GM12878 (cell line): ENCODE data around the gene FOXP1. TPM values are rescaled to one million over a fixed set of nuclear protein-coding genes. Genes with fewer than 3 reads are reported as not detected.

ENCODE experiments used
- ATAC-seq: fragments of 200-7000 bp; cut with Tn5 transposase; 3 replicates; pipeline ENCODE4 v1.9.1; 2020; ENCODE audit warnings: mild to moderate bottlenecking, moderate library complexity
- BruUV-seq: library from RNA; stranded (reverse); fragments of 400-500 nt; replicated peaks from 2 replicates; lab custom pipeline; 2021; lab: Mats Ljungman, UMichigan
- CTCF ChIA-PET: fragments of 300-600 bp; sonication (Branson Sonifier 250); formaldehyde crosslinking; extraction: SDS; loops from one replicate; lab custom pipeline; 2021; ENCODE audit warnings: inconsistent platforms; lab: Yijun Ruan, JAX
- POLR2A ChIA-PET: fragments of 350-600 bp; formaldehyde crosslinking; extraction: SDS; loops from one replicate; lab custom pipeline; 2021; ENCODE audit warnings: inconsistent platforms; lab: Charles Lee
- RAD21 ChIA-PET: fragments of 300-600 bp; sonication (Branson Sonifier 250); formaldehyde crosslinking; loops from one replicate; lab custom pipeline; 2023; ENCODE audit warnings: antibody characterized with exemption; ENCODE audit not compliant: unreplicated experiment; lab: Charles Lee
- SMC1A ChIA-PET: fragments of 300-600 bp; sonication (Branson Sonifier 250); formaldehyde crosslinking; loops from one replicate; lab custom pipeline; 2023; ENCODE audit not compliant: unreplicated experiment, uncharacterized antibody; lab: Charles Lee
- DNase-seq: peaks from one replicate; pipeline ENCODE4 v3.0.0-alpha.2; 2011; ENCODE audit warnings: low read depth, low spot score
- FAIRE-seq: peaks from 3 replicates; lab custom pipeline; 2011; peaks lifted over from hg19 to GRCh38; lab: Jason Lieb, UNC
- H2AFZ ChIP-seq: 2 replicates; pipeline ENCODE4 v1.6.0; 2011; ENCODE audit warnings: low read depth, low read length, control low read depth; ENCODE audit not compliant: control insufficient read depth
- H3K27ac ChIP-seq: 2 replicates; pipeline ENCODE4 v1.5.1; 2011; ENCODE audit warnings: control low read depth; ENCODE audit not compliant: control insufficient read depth, insufficient read depth
- H3K27me3 ChIP-seq, 2 experiments: replicated peaks in 1 of 2; 2 replicates each; pipeline versions ENCODE4 v1.6.0 to v1.6.1; 2011; ENCODE audit warnings: low read length in 1 of 2; ENCODE audit not compliant: control insufficient read depth in 2 of 2, insufficient read depth in 2 of 2
- H3K36me3 ChIP-seq, 2 experiments: 2 replicates each; pipeline ENCODE4 v1.5.1; 2011; ENCODE audit warnings: low read length in 1 of 2; ENCODE audit not compliant: control insufficient read depth in 2 of 2, insufficient read depth in 2 of 2
- H3K4me1 ChIP-seq: 2 replicates; pipeline ENCODE4 v1.6.1; 2011; ENCODE audit warnings: mild to moderate bottlenecking, low read length, moderate library complexity, mixed read lengths; ENCODE audit not compliant: control insufficient read depth, insufficient read depth
- H3K4me2 ChIP-seq: 2 replicates; pipeline ENCODE4 v1.6.0; 2011; ENCODE audit warnings: control low read depth; ENCODE audit not compliant: control insufficient read depth, insufficient read depth
- H3K4me3 ChIP-seq: fragments of 200-600 bp; sonication (generic); 2 replicates; pipeline ENCODE4 v1.5.1; 2016
- H3K79me2 ChIP-seq: 2 replicates; pipeline ENCODE4 v1.6.0; 2011; ENCODE audit warnings: low read length; ENCODE audit not compliant: control insufficient read depth, insufficient read depth
- H3K9ac ChIP-seq: 2 replicates; pipeline ENCODE4 v1.8.0; 2011; ENCODE audit warnings: low read length, control low read depth, mixed read lengths; ENCODE audit not compliant: control insufficient read depth, insufficient read depth
- H3K9me3 ChIP-seq: replicated peaks from 3 replicates; pipeline ENCODE4 v1.5.1; 2011; ENCODE audit warnings: mild to moderate bottlenecking, low read length; ENCODE audit not compliant: control insufficient read depth, insufficient read depth
- H4K20me1 ChIP-seq: 2 replicates; pipeline ENCODE4 v1.6.0; 2011; ENCODE audit not compliant: control insufficient read depth, insufficient read depth
- ASH2L ChIP-seq: fragments of 300-600, 200-600 bp; sonication (generic); IDR thresholded peaks from 2 replicates; pipeline ENCODE4 v1.6.1; 2017; ENCODE audit warnings: low read depth, mild to moderate bottlenecking, borderline replicate concordance
- CREM ChIP-seq: IDR thresholded peaks from 2 replicates; pipeline ENCODE4 v1.6.1; 2014; ENCODE audit warnings: antibody characterized with exemption, low read depth
- ETV6 ChIP-seq, 2 experiments: fragments of 450-650 bp in 1 of 2; IDR thresholded peaks in 1 of 2; conservative IDR thresholded peaks in 1 of 2; 2 replicates each; pipeline ENCODE4 v1.6.1; 2014; ENCODE audit warnings: antibody characterized with exemption in 1 of 2, borderline replicate concordance in 1 of 2, low read depth in 1 of 2, mild to moderate bottlenecking in 1 of 2, moderate library complexity in 1 of 2
- FOXM1 ChIP-seq: IDR thresholded peaks from 2 replicates; pipeline ENCODE4 v1.6.1; 2012; ENCODE audit warnings: low read depth, mild to moderate bottlenecking, inconsistent platforms, low read length, moderate library complexity
- GABPA ChIP-seq: IDR thresholded peaks from 2 replicates; pipeline ENCODE4 v1.6.1; 2014; ENCODE audit warnings: antibody characterized with exemption, low read depth, mild to moderate bottlenecking, inconsistent platforms
- GATAD2B ChIP-seq: fragments of 450-650 bp; conservative IDR thresholded peaks from 2 replicates; pipeline ENCODE4 v1.6.1; 2017; ENCODE audit warnings: low read depth, mild to moderate bottlenecking, moderate library complexity
- IKZF2 ChIP-seq, 2 experiments: fragments of 450-650 bp; IDR thresholded peaks; 2 replicates each; pipeline ENCODE4 v1.6.1; 2017; ENCODE audit warnings: mild to moderate bottlenecking in 2 of 2, moderate library complexity in 2 of 2
- NBN ChIP-seq: fragments of 450-650 bp; IDR thresholded peaks from 2 replicates; pipeline ENCODE4 v1.6.1; 2016
- NR2C1 ChIP-seq: fragments of 450-650 bp; IDR thresholded peaks from 2 replicates; pipeline ENCODE4 v1.6.1; 2017; ENCODE audit warnings: antibody characterized with exemption, mild to moderate bottlenecking, moderate library complexity
- PAX8 ChIP-seq: fragments of 450-650 bp; IDR thresholded peaks from 2 replicates; pipeline ENCODE4 v1.6.1; 2017; ENCODE audit warnings: mild to moderate bottlenecking, moderate library complexity
- POLR2A ChIP-seq: IDR thresholded peaks from 2 replicates; pipeline ENCODE4 v1.6.1; 2011; ENCODE audit warnings: low read depth, mild to moderate bottlenecking, low read length
- RAD51 ChIP-seq: fragments of 450-650 bp; IDR thresholded peaks from 2 replicates; pipeline ENCODE4 v1.6.1; 2016; ENCODE audit warnings: moderate library complexity, mild to moderate bottlenecking, inconsistent platforms
- RBBP5 ChIP-seq: fragments of 200-600 bp; sonication (generic); conservative IDR thresholded peaks from 2 replicates; pipeline ENCODE4 v1.6.1; 2016
- SMAD1 ChIP-seq: fragments of 450-650 bp; IDR thresholded peaks from 2 replicates; pipeline ENCODE4 v1.6.1; 2018; ENCODE audit warnings: mild to moderate bottlenecking, low read depth; ENCODE audit not compliant: partially characterized antibody
- SRF ChIP-seq, 2 experiments: IDR thresholded peaks; 2 replicates each; pipeline ENCODE4 v1.6.1; 2011; ENCODE audit warnings: low read depth in 2 of 2, low read length in 2 of 2, mild to moderate bottlenecking in 1 of 2, moderate library complexity in 1 of 2
- ZBTB11 ChIP-seq: fragments of 450-650 bp; formaldehyde crosslinking; IDR thresholded peaks from 2 replicates; pipeline ENCODE4 v1.5.0; 2022; ENCODE audit warnings: mild to moderate bottlenecking, missing genetic modification characterization
- WGBS: methylation state at CpG from one replicate; pipeline ENCODE4 v1.1.6; 2016; ENCODE audit warnings: low lambda C conversion rate; ENCODE audit not compliant: insufficient replicate concordance, insufficient coverage; ENCODE audit errors: missing lambda C conversion rate; 5-methylcytosine and 5-hydroxymethylcytosine counted together
- in situ Hi-C: fragments of 300-500 bp; cut with MboI; formaldehyde crosslinking; loops from 9 replicates; pipeline ENCODE4 v1.14.3; 2018; ENCODE audit warnings: mixed read lengths
- intact Hi-C: fragments of 100-400 bp; cut with micrococcal nuclease; formaldehyde crosslinking; loops from one replicate; pipeline ENCODE4 v1.14.2; 2022; ENCODE audit not compliant: unreplicated experiment
- polyA plus RNA-seq, 11 experiments: library from polyadenylated mRNA; depleted of rRNA in 4 of 11; unstranded in 6 of 11; stranded (reverse) in 5 of 11; fragments of >200 nt; fragmentation: Nextera tagmentation in 4 of 11; fragmentation: Illumina TruSeq in 1 of 11; extraction: Ambion mirVana in 4 of 11; extraction: Trizol in 1 of 11; gene quantifications; 1 replicate in 1 of 11; 2 replicates in 10 of 11; pipeline versions ENCODE4 v1.2.1 to v1.2.3, GENCODE V29; 2011 to 2016; ENCODE audit warnings: inconsistent platforms in 2 of 11, missing spikeins in 2 of 11, low read depth in 1 of 11
- total RNA-seq, 4 experiments: library from RNA; depleted of rRNA in 3 of 4; stranded (reverse); fragments of >200 nt in 3 of 4; fragmentation: Illumina TruSeq in 1 of 4; extraction: Trizol in 1 of 4; gene quantifications; 2 replicates each; pipeline versions ENCODE4 v1.2.1 to v1.2.3, GENCODE V29; 2013 to 2021

The FOXP1 gene
- total and polyA plus RNA-seq, 10 of the 15 experiments (the other 5 are each of a cell fraction or from before 2014, with no cell fraction given) = 0.05 to 1.6 (median 0.20) TPM; not detected in 1

GRCh38 chr3:71502066-71502625 lies 81.4 kb downstream of the FOXP1 start:
- in situ Hi-C loops = no loop called here
- SMC1A ChIA-PET = interaction anchor here (0.6 kb wide), 1 partner anchor 179 kb away, joined by 3 read pairs; no protein-coding TSS in a partner anchor
- CTCF ChIA-PET = no interaction called here
- H2AFZ ChIP-seq = no peak overlapping the region
- H3K9me3 ChIP-seq = no peaks in the 10 kb centered on the region
- no peaks in the 10 kb centered on the region for H3K4me1 ChIP-seq
- DNase-seq = no peak
- no peaks in the 10 kb centered on the region for H3K36me3 ChIP-seq
- intact Hi-C loops = no loop called here
- no peaks in the 10 kb centered on the region for H4K20me1 ChIP-seq
- H3K27ac ChIP-seq = no peak overlapping the region
- H3K27me3 ChIP-seq = no peaks in the 10 kb centered on the region; a peak in 2 of 4 replicates
- TF ChIP-seq PAX8 (no peak), RAD51 (no peak), CREM (no peak), NBN (no peak), ZBTB11 (CRISPR knock-in tag) (no peak), GABPA (no peak), GATAD2B (no peak), NR2C1 (no peak), FOXM1 (no peak), SMAD1 (no peak), IKZF2 (IDR thresholded peaks at IDR 0.05) (no peak), ETV6 (conservative IDR thresholded peaks at IDR 0.05 in 1 of 2, IDR thresholded peaks at IDR 0.05 in 1 of 2; ENCODE audit: borderline replicate concordance in 1 of 2, low read depth in 1 of 2) (no peak), POLR2A (no peak), RBBP5 (no peak), ASH2L (no peak), SRF (IDR thresholded peaks at IDR 0.05; ENCODE audit: low read depth in 2 of 2, low read length in 2 of 2) (no peak)
- no TSS peak for BruUV-seq
- no peak for ATAC-seq
- POLR2A ChIA-PET = no interaction called here
- H3K4me2 ChIP-seq = no peak overlapping the region
- no peak overlapping the region for H3K4me3 ChIP-seq
- FAIRE-seq = no peak
- no peak overlapping the region for H3K9ac ChIP-seq
- RAD21 ChIA-PET = no interaction called here
- WGBS = 30% methylated on average over 5 of the region's 5 CpGs
- no peaks in the 10 kb centered on the region for H3K79me2 ChIP-seq
